GM08714 (cell line): ENCODE measurements around the gene ETV6.

Experiments used
- H3K4me3 ChIP-seq: fragments of 200-500 bp; sonication (Bioruptor generic); 2 replicates; pipeline ENCODE4 v1.5.1; 2014; ENCODE audit warnings: mild to moderate bottlenecking, low read length, inconsistent platforms
- ZNF274 ChIP-seq: IDR thresholded peaks from 2 replicates; pipeline ENCODE4 v1.6.1; 2012; ENCODE audit warnings: mild to moderate bottlenecking, low read depth, low read length

ETV6 gene

DNA sequence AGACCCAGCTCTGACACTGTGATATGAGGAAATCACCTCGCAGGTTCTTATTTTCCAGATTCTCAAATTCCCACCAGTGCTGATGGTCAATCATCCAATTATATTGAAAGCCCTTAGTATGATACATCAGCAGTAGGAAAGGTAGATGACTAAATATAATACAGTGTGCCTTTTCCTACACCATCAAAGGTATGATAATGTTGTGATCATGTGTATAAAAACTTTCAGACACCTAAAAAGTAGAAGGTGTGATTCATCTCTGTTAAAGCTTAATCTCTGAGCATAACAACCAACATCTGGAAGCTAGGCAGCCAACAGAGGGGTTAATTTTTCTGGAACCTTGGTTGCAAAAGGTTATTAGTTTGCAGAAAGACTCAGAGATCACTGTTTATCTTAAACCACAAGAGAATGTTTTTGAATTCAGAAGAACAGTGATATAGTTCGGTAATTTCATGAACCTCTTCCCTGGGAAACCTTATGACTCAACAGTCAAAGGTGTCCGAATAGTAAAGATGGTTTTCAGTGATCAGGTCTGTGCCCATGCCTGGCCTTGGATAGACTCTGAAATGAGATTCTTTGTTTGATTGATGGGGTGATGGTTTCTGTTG is 122.5 kb downstream of the ETV6 start:
- no peak for TF ChIP-seq ZNF274
- H3K4me3 ChIP-seq, result no peak overlapping the region

DNA sequence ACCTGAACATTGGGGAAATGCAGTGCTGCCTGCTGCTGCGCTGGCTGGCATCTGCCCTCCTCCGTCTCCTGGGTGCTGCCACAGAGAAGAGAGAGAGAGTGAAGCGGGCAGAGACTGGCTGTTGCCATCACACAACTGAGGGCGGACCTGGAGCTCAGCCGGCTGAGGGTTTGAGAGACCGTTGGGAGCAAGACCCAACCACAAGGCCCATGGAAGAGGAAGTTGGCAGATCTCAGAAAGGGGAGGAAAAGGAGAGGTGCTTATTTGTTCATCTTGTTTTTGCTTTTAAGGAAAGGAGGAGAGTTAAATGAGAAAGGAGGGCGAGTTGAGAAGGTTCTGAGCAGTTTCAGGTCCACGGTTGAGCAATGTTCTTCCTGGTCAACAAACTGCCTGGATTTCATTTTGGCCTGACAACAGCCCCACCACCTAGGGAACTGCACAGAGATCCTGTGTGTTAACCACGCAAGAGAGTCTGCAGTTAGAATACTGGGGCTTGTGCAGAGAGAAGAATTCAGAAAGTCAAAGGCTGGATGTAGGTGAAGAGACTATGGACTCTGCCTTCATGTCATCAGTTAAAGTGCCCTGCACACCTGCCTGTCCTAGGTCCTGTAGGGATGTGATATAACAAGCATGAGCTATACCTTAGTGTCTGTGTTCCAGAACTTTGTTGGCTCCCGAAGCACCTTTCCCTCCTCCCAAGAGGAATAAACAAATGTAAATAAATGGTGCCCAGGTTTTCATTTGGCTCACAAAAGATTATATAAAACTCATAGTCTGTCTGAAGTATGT is 124.6 kb downstream of the ETV6 start:
- H3K4me3 ChIP-seq, result no peak overlapping the region; the same call in 1 of the 2 replicates
- TF ChIP-seq ZNF274, result no peak

DNA sequence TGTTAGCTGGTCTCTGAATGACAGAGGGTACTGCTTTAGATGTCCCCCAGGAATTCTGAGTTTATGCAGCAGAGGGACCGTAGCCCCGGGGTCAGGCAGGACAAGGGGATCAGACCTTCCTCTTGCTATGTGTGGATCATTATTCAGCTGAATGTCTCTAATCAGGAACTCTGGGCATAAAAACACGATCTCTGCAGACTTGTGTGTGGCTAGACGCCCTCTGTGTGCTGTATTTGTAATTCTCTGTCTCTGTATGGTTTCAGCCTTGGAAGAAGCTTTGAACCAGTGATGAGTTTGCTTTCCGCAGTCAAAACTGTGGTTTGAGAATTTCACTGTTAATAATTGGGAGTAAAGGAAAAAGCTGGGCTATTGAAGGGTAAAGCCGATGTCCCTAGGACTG is 125.3 kb downstream of the ETV6 start:
- no peak overlapping the region for H3K4me3 ChIP-seq

DNA sequence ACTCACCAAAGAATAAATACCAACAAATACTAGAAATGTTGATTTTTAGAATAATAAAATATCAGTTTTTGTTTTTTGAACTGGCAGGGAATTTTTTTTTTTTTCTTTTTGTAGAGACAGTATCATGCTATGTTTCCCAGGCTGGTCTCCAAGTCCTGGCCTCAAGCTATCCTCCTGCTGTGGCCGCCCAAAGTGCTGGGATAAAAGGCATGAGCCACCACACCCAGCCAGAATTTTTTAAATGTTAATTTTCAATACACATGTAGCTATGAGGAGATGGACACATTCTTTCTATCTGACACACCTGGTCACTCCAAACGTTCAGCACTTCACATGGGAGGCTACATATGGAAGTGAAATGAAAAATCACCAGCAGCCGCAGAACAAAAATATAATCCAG is 126.8 kb downstream of the ETV6 start:
- H3K4me3 ChIP-seq, result no peak overlapping the region
- TF ChIP-seq ZNF274, result no peak

More for the DNA sequence above, 125.3 kb downstream of the ETV6 start:
- no peak for TF ChIP-seq ZNF274

DNA sequence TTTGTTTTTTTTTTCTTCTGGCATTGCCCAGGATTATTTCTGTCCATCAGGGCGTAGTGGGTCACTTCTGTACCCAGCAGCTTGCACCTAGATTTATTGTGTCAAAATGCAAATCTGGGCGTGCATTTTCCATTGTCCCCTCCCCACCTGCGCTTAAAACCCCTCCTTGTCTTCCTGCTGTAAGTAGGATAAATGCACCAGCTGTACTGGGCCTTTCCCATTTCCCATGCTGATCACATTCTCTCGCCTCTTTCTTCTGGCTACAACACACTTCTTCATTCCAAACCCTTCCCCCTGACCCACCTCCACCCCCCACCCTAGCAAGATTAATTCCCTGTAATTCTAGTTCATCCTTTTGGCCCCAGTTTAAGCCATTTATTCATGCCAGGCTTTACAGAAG is 128.0 kb downstream of the ETV6 start:
- no peak for TF ChIP-seq ZNF274
- no peak overlapping the region for H3K4me3 ChIP-seq

DNA sequence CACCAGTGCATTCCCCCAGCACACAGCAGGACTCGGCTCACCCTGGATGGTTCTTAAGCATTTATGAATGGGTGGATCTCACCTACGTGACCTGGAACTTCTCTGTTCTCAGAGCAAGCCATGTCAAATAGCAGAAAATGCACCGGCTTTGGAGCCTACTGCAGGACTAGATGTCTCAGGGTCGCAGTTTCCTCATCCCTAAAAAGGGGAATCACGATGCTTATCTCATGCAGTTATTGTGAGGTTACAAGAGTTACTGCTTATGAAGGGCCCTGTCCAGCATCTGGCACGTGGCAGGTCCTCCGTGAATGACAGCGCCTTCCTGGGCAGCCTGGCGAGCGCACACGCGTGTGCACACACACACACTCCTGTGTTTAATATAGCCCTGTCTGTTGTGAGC is 128.5 kb downstream of the ETV6 start:
- no peak overlapping the region for H3K4me3 ChIP-seq

DNA sequence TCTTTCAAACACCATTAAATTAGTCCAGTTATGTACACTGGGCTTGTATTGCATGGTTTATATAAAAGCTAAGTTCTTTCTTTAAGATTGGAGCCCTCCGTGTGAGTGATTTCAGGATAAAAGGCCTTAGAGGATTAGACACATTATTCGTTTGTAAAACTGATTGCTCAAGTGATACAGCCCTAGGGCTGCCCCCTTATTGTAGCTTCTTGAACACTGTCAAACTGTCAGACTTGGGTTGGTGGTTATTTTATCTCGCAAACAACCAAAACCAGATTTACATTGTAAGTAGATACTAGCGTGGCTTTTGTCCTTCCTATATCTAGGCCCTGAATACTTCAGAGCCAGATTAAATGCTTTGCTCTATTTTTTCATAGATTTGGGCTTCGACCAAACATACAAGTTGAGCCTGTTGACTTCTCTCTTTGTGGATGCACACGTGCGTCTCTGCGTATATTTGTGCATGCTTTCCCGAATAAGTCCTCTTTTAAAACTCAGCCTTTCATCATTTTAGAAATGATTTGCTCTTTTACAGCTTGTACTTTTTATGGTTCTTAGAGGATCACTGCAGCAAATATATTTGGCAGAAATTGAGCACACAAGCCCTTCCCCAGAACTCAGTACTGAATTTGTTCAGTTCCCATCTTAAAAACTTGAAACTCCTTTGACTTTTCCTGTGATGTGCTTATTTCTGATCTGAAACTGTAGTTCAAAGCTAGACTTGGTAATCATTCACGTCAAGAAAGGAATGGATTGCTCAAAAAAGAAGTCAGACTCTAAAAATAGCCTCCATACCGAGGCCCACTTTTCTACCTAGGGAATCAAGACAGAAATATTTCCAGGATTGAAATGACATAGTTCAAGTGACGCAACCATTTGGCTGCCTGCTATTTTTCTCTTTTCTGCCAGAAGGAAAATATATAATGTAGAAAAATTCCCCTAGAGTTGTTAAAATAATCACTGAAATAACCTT is 129.5 kb downstream of the ETV6 start:
- no peak overlapping the region for H3K4me3 ChIP-seq
- no peak for TF ChIP-seq ZNF274

More for the DNA sequence above, 128.5 kb downstream of the ETV6 start:
- TF ChIP-seq ZNF274, result no peak

DNA sequence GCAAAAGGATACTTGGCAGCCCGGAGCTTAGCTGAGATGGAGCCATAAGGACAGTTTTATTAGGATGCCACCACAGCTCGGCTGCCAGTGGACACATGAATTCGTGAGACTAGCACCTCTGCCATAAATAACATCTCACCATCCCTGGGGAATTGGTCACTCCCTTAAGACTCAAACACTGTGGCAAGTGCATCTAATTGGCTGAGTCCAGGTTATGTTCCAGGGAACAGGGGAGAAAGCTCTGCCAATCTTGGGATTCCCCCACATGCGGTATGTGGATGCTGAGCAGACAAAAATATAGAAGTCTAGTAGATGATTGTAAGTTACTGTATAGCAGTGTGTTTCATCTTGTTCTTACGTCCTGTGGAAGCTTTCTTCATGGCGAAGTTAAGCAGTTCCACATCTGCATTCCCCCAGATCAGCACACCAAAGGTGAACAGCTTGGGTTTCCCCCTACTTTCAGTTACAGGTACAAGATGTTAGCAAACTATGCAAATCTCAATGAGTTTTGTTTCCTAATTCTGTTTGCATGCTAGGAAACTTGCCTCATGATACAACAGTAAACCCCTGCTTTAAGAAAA is 131.1 kb downstream of the ETV6 start:
- H3K4me3 ChIP-seq, result peak overlapping the region; percentile 58; the same call in 1 of the 2 replicates
- TF ChIP-seq ZNF274, result no peak

DNA sequence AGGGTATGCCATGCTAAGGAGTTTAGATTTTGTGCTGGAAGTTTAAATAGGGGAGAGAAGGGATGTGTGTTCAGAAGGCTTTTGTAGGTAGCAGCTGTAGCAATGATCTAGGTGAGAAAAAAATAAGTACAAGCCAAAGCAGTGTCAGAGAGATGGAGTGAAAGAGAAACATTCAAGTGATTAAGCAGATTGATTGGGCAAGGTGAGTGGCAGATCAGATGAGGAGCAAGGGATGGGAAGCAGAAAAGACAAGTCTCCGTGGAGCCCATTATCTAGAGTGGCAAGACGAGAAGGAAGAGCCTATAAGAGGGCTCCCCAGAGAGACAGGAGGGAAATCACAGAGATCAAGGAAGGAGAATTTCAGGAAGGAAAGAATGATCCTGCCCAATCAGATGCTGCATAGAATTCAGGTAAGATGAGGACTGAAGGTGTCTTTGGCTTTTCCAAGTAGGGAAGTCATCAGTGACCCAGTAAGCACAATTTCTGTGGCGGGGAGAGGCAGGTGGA is 133.5 kb downstream of the ETV6 start:
- H3K4me3 ChIP-seq, result no peak overlapping the region
- TF ChIP-seq ZNF274, result no peak

DNA sequence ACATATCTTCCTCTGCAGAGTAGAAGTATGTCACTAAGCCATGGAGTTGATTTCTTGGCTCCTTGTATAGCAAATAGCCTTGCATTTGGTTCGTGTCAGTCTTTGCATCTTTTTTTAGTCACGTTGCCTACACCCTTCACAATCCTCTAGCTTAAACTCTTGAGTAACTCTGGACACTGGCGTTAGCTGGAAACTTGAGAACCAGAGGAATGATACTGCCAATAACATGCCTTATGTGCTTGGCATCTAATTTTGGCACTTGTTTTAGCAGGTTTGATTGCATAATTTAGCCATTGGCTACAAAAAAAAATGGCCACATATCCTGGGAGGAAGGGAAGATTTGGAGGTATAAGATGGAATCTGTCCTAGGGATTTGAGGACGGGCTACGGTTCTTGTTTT is 136.2 kb downstream of the ETV6 start:
- TF ChIP-seq ZNF274, result no peak
- no peak overlapping the region for H3K4me3 ChIP-seq

DNA sequence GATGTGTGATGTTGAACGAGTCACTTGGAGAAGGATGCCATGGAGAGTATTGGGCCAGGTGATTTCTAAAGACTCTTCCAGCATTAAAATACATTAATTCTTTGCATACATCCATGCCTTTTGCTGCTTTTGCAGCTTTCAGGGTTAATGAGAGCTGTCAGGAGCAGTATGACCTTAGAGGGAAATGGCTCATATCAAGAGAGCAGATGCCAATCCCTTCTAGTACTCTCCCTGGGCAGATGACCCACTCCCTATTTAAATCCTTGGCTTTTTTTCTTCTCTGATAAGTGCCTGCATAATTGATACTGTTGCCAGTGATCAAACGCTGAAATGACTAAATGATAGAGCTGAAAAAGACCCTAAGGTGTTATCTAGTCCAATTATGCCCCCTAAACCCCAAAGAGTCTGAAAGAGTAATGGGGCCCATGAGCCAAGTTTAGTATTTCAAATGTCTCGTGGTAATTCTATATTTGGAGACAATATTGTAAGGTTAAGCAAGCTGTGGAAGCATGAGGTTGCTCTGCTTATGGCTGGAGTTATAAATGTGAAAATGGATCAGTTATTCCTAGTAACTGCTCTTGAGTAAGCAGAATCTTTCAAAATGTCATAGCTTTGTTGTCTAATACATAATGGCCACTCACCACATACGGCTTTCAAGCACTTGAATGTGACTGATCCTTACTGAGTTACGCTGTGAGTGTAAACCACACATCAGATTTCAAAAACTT is 137.3 kb downstream of the ETV6 start:
- no peak for TF ChIP-seq ZNF274
- no peak overlapping the region for H3K4me3 ChIP-seq

DNA sequence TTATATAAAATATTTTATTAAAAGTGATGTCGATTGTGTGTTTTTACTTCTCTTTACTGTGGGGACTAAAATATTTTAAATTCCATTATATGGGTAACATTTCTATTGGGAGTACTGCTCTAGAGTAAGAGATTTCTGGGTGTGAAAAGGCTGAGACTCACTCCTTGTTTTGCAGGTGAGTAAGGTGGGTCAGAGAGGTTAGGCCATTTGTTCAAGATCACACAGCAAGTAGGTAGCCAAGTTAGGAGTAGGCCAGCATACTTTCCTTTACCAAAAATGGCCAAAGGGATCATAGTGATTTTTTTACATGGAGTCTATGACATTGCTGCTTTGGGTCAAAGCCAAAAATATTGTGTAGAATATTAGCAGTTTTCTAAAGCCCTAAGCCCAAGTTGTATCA is 138.0 kb downstream of the ETV6 start:
- no peak for TF ChIP-seq ZNF274
- no peak overlapping the region for H3K4me3 ChIP-seq
